GM06990 (cell line): ENCODE measurements around the gene TAS2R31.

Experiments
- DNase-seq: peaks from one replicate; pipeline ENCODE4 v3.0.0-alpha.2; 2011; ENCODE audit not compliant: insufficient read length; ENCODE audit errors: extremely low read depth
- H3K27me3 ChIP-seq: replicated peaks from 2 replicates; pipeline ENCODE4 v1.6.0; 2011; ENCODE audit warnings: low read length; ENCODE audit not compliant: control insufficient read depth, insufficient read depth
- H3K36me3 ChIP-seq: 2 replicates; pipeline ENCODE4 v1.5.1; 2011; ENCODE audit warnings: low read length; ENCODE audit not compliant: control insufficient read depth, insufficient read depth
- H3K4me3 ChIP-seq: replicated peaks from 2 replicates; pipeline ENCODE4 v1.5.1; 2011; ENCODE audit warnings: low read depth, mild to moderate bottlenecking, control low read depth, low read length
- CTCF ChIP-seq: IDR thresholded peaks from 2 replicates; pipeline ENCODE4 v1.5.1; 2011; ENCODE audit warnings: low read length, control low read depth, mild to moderate bottlenecking, inconsistent platforms; ENCODE audit not compliant: insufficient read depth, poor library complexity, severe bottlenecking

Gene TAS2R31

GRCh38 chr12:11016937-11017336 is 14.3 kb downstream of the TAS2R31 start:
- Histone ChIP-seq H3K4me3 (no peak overlapping the region), H3K27me3 (no peaks in the 10 kb centered on the region), H3K36me3 (no peaks in the 10 kb centered on the region)
- TF ChIP-seq CTCF: no peak
- DNase-seq: no peak

GRCh38 chr12:11015775-11016430 is 15.3 kb downstream of the TAS2R31 start:
- Histone ChIP-seq H3K27me3 (no peaks in the 10 kb centered on the region), H3K36me3 (no peaks in the 10 kb centered on the region), H3K4me3 (no peak overlapping the region)
- TF ChIP-seq CTCF: no peak
- no peak for DNase-seq

GRCh38 chr12:11014234-11014633 is 17.0 kb downstream of the TAS2R31 start:
- no peak for DNase-seq
- H3K4me3 ChIP-seq: no peak overlapping the region
- no peak for TF ChIP-seq CTCF

GRCh38 chr12:11007608-11008007 is 23.6 kb downstream of the TAS2R31 start:
- no peak for DNase-seq
- H3K27me3 ChIP-seq: no peaks in the 10 kb centered on the region
- no peak for TF ChIP-seq CTCF
- H3K4me3 ChIP-seq: no peak overlapping the region
- H3K36me3 ChIP-seq: no peaks in the 10 kb centered on the region

More at GRCh38 chr12:11014234-11014633, 17.0 kb downstream of the TAS2R31 start:
- Histone ChIP-seq H3K27me3 (no peaks in the 10 kb centered on the region), H3K36me3 (no peaks in the 10 kb centered on the region)

- no peak for TF ChIP-seq CTCF
- Histone ChIP-seq H3K36me3 (no peaks in the 10 kb centered on the region), H3K4me3 (no peak within 1 kb of the TSS), H3K27me3 (no peaks in the 10 kb centered on the region)
- no peak for DNase-seq
Observed at GRCh38 chr12:10998204-10998603, 33.0 kb downstream of the TAS2R31 start, which contains the start of gene TAS2R20. Gene TAS2R20 (minus strand): TSS chr12:10998304. CDS start chr12:10997875, 429 bp downstream.

GRCh38 chr12:10994307-10994706 is 36.9 kb downstream of the TAS2R31 start:
- TF ChIP-seq CTCF: no peak
- Histone ChIP-seq H3K4me3 (no peak overlapping the region), H3K27me3 (no peaks in the 10 kb centered on the region), H3K36me3 (no peaks in the 10 kb centered on the region)
- no peak for DNase-seq
